CD4-positive, alpha-beta T cell treated with Interleukin-2 at 100 ng/mL for 4 hours (primary cell): ENCODE results near the gene SEMG2.

ENCODE experiments used
- DNase-seq: peaks from one replicate; pipeline ENCODE4 v3.0.0-alpha.2; 2020; ENCODE audit warnings: low spot score

The SEMG2 gene

DNA sequence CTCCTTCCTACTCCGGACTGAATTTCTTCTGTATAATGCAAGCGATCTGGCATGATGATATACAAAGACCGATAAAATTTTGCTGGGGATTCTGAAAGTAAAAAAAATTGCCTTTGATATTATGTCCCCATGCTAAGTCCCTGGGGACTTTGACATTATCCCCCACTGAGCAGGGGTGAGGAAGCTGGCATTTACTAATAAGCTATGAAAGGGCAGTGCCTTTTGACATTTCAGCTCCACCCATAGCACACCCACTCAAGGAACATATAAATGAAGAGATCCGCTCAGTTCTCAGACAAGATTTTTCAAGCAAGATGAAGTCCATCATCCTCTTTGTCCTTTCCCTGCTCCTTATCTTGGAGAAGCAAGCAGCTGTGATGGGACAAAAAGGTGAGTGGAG is at the start of gene SEMG2:
Gene SEMG2, plus strand, starts transcription at position 298 of the 400 bp plus-strand sequence. Its CDS starts 17 bp downstream, at position 315.
- DNase-seq = no peak

DNA sequence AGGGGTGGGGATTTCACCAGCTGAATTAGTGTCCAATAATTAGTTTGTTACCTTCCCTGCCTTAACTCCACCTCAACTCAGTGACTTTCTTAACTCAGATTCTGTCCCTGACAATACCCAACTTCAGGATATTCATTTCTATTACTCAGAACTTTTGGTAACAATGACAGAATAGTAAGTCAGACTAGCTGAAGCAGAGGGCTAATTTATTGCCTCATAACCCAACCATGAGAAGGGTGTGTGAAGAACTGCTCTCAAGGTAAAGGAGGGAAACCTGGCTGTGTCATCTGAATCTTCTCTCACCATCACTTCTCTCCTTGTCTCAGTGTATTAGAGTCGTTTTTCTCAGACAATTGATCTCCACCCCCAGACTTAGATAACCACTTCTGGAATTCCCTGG is 47.7 kb upstream of the SEMG2 start:
- DNase-seq = no peak

- DNase-seq = no peak
Observed at GRCh38 chr20:45174434-45175364, 46.5 kb upstream of the SEMG2 start, which contains the start of gene PI3. Gene PI3 (plus strand): TSS chr20:45174902. CDS start chr20:45174923, 21 bp downstream.

DNA sequence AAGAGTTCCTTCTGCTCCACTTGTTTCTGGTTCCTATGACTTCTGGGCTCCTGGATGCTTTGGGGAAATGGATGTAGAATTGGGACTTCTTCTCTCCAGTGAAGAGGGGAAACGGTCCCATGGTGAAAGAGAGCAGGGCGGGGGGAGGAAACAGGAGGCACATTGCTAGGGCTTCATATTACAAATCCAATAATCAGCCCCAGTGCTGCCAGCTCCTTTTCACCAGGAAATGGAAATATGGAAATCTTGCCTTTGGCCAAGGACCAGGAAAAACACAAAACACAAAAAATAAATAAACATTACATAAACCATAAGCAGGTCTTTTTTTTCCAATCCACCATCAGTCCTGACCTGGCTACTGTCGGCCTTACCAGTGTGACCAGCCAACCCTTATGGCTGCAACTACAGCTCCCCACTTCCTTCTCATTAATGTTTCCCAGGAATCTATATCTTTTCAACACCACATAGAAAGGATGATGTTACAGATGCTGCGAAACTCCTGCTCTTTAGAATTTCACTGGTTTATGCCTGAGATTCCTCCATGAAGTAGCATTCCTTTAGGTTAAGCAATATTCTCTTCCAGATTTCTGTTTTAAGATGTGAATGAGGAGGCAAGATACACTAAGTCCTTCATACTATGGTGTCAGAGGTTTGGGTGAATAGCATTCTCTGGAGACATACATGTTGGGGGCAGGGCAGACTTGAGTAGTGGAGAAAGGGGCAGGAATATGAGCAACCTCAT is 44.5 kb upstream of the SEMG2 start:
- DNase-seq = no peak

DNA sequence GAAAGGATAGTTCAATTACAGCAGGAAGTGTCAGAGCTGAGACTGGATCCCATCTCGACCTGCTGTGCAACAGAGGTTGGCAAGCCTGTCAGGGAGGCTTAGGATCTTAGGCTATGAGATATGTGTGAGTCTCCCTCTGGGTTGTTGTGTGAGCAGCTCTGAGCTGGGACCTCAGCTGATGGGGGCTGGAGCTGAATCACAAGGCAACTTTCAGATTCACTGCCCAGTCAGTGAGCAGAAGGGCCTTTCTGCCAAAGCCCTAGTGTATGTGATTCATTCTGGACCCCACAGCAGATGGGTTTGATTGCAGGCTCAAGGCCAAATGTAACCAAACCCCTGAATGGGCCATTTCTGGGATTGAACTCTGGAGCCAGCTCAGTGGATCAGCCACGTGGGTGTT is 42.0 kb upstream of the SEMG2 start:
- no peak for DNase-seq

DNA sequence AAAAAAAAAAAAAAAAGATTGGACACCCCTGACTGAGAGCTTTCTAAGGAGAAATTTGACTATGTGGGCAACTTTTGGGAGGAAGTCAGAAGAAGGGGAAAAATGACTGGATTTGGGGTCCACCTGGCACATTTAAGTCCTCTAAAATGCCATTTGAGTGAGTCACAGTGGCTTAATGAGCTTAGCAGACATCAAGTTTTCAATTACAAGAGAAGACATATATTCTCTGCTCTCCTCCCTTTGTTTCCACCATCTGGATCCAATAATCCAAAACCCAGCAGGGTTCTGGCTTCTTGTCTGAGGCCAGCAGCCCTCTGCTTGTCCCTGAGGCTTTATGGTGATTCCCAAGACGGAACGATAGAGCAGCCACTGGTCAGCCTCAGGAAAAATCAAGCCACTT is 39.5 kb upstream of the SEMG2 start:
- no peak for DNase-seq

DNA sequence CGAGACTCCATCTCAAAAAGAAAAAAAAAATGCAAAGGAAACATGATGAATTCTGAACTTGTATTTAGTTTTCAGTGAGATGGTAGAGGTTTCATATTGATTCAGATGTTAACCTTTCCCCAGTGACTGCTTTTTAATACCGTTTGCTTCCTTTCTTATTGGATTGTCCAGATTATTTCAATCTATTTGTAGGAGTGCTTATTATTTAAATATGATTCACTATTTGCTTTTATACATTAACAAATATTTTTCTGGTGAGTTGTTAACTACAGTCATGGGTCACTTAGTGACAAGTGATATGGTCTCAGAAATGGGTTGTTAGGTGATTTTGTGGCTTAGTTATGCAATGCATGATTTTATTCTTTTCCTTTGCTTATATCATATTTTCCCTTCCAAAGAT is 38.1 kb upstream of the SEMG2 start:
- no peak for DNase-seq

GRCh38 chr20:45187693-45188092 is 33.5 kb upstream of the SEMG2 start:
- DNase-seq = no peak

DNA sequence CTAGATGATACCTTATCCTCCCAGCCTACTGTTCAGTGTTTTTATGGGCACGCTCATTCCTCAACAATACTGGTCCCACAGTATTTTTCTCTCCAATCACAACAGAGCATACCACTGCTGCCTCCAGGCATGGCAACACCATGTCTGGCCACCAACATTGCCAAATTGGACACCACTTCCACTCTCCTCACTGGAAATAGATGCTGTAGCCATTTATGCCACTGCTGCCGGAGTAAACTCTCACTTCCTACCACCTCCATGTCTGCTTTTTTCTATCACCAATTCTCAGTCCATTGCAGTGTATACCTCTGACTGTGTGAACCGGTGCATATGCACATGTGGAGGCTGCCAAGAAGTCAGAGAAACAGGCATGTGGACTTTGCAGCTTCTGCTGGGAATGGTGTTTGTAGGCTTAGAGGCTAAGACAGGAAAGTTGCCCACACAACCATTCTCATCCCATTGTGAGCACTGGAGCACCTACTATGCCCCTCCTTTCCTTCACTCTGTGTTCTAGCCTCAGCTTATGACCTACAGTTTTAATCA is 32.0 kb upstream of the SEMG2 start:
- DNase-seq = no peak

DNA sequence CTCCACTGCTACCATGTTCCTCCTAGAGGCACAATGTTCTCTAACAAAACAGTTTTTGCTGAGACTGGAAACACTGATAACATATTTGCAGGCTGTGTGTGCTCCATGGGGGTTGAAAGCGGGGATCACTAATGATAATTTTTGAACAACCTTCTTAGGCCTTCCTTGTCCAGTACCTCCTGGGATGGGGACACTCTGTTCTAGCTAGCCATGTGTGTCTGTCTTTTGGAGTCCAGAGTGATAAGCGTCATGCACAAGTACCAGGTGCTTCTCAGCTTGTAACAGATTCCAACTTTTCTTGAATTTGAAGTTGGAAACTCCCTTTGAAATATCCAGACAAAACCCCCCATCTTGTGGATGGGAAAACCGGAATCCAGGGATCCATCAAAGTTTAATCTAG is 31.3 kb upstream of the SEMG2 start:
- DNase-seq = no peak

GRCh38 chr20:45191926-45192325 is 29.2 kb upstream of the SEMG2 start:
- DNase-seq = no peak

- DNase-seq = no peak
Observed at GRCh38 chr20:45193331-45193730, 27.8 kb upstream of the SEMG2 start.

- no peak for DNase-seq
Observed at GRCh38 chr20:45206725-45207124, 14.4 kb upstream of the SEMG2 start, which contains the start of gene SEMG1. Gene SEMG1 (plus strand): TSS chr20:45207033. CDS start chr20:45207054, 21 bp downstream.

DNA sequence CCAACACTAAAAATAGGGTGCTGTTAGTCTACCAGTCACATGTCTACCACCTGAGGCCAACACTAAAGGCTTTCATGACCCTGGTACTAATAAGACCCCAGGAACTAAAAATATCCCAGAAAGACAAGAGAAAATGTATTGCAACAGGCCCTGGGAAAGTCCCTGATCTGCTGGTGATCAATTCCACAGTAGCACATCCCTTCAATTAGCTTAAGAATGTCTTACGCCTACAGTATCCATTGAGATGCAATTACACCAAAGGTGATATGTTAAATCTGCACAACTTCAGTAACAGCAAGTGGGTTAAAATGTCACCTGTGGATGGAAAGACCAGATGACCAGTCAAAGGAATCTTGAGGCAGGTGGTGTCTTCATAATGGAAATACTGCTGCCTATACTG is 11.2 kb upstream of the SEMG2 start:
- no peak for DNase-seq

DNA sequence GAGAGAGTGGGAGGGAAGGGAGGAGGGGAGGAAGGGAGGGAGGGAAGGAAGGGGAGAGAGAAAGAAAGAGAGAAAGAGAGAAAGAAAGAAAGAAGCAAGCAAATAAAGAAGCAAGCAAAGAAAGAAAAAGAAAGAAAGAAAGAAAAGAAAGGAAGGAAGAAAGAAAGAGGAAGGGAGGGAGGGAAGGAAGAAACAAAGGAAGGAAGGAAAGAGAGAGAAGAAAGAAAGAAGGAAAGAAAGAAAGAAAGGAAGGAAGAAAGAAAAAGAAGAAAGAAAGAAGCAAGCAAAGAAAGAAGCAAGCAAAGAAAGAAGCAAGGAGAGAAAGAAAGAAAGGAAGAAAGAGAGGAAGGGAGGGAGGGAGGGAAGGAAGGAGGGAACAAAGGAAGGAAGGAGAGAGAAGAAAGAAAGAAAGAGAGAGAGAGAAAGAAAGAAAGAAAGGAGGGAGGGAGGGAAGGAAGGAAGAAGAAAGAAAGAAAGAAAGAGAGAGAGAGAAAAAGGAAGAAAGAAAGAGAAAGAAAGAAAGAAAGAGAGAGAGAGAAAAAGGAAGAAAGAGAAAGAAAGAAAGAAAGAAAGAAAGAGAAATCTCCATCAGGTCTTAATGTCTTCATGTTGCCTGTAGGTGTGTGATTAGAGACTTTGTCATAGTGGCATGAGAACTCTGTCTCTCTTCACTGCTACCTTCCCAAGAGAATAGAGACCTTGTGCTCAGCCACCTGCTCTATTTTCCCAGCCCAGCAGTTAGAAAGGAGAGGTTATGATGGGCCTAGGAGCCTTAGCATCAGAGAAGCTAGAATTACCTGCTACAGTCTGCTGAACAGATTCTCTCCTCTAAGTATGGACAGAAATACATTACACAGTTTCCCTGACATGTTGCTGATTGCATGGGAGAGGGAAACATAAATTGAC is 9.4 kb upstream of the SEMG2 start:
- no peak for DNase-seq

DNA sequence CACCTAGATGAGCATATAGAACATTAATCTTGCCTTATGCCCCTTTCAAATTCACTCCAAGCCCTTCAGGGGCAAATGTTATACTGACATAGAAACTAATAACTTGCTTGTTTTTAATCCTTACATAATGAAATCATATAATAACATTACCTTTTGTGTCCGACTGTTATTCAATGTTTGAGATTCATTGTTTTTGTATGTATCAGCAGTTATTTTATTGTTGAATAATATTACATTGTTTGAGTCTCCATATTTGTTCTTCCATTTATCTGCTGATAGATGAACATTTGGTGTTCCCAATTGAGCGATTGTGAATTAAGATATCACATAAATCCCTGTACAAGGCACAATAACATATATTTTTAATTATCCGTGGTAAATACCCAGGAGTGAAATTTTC is 8.3 kb upstream of the SEMG2 start:
- no peak for DNase-seq

DNA sequence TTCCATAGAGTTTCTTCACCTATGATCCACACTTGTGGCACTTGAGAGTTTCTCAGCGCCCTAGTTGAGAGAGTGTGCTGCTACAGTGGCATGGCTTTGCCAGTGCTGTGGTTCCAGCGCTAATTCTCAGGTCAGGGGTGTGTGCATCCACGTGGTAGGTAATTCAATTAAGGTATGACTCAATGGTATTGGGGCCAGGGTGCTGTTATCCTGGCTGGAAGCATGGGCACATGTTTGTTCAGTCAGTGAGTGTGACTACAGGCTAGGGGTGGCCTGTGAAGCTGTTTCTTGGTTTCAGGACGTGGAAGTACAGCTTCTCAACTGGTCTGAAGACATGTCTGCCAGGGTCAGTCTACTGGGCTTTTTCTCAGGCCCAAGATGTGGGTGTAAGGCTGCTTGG is 3.0 kb upstream of the SEMG2 start:
- no peak for DNase-seq

GRCh38 chr20:45218636-45219035 is 2.5 kb upstream of the SEMG2 start:
- no peak for DNase-seq

DNA sequence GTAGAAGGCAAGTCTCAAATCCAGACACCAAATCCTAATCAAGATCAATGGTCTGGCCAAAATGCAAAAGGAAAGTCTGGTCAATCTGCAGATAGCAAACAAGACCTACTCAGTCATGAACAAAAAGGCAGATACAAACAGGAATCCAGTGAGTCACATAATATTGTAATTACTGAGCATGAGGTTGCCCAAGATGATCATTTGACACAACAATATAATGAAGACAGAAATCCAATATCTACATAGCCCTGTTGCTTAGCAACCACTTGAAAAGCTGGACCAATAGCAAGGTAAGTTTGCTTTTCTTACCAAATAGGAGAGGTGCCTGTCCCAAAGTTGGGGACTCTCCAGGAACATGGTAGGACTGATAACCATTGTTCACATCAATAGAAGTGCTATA is 2.0 kb downstream of the SEMG2 start:
- no peak for DNase-seq

- DNase-seq = no peak
Observed at GRCh38 chr20:45226287-45226686, 5.1 kb downstream of the SEMG2 start.

GRCh38 chr20:45229264-45230056 is 8.3 kb downstream of the SEMG2 start:
- no peak for DNase-seq
